T-helper 17 cell (primary cell): Measurements from ENCODE around the gene SURF1. TPM values are rescaled to one million over a fixed set of nuclear protein-coding genes. Genes with fewer than 3 reads are reported as not detected.
"Not testable (repeated sequence)": the region's sequence is repeated elsewhere in the genome, so short reads cannot be mapped to it uniquely, and the experiment has no call there.

Experiments
- ATAC-seq: fragments of 150-1000 bp; cut with Tn5 transposase; 2 replicates; pipeline ENCODE4 v1.10.0; 2021; ENCODE audit warnings: mild to moderate bottlenecking, moderate library complexity
- DNase-seq, 3 donors: peaks; one replicate each; pipeline versions ENCODE4 v3.0.0 to v3.0.0-alpha.2; 2020 to 2021
- H3K9me3 ChIP-seq: one replicate; pipeline ENCODE4 v1.7.0; 2013; ENCODE audit warnings: low read length, mild to moderate bottlenecking; ENCODE audit not compliant: control insufficient read depth, poor library complexity, severe bottlenecking
- H3K27ac Mint-ChIP-seq: one replicate; pipeline ENCODE4 v1.8.0; 2022; ENCODE audit warnings: mild to moderate bottlenecking, moderate library complexity, mixed read lengths
- H3K27me3 Mint-ChIP-seq: one replicate; pipeline ENCODE4 v1.8.0; 2022; ENCODE audit warnings: mixed read lengths
- H3K36me3 Mint-ChIP-seq: one replicate; pipeline ENCODE4 v1.8.0; 2022; ENCODE audit warnings: low read depth, mixed read lengths
- H3K4me1 Mint-ChIP-seq: one replicate; pipeline ENCODE4 v1.8.0; 2022; ENCODE audit warnings: mild to moderate bottlenecking, mixed read lengths
- H3K4me3 Mint-ChIP-seq: one replicate; pipeline ENCODE4 v1.8.0; 2022; ENCODE audit warnings: mild to moderate bottlenecking, moderate library complexity, mixed read lengths
- total RNA-seq, 4 donors: library from RNA in 2 of 4; stranded (reverse) in 2 of 4; gene quantifications; one replicate each; pipeline ENCODE4 v1.2.3 and lab custom pipeline; 2022 to 2026

Gene SURF1
- total RNA-seq, 2 donors from 2014 or later: 34.9 to 46.9 TPM

- ATAC-seq (peak; percentile 16), DNase-seq (no peak)
- peaks cover 2% of the 10 kb centered on the region for H3K36me3 Mint-ChIP-seq
- no peaks in the 10 kb centered on the region for H3K27me3 Mint-ChIP-seq
- peak overlapping the region; percentile 79 for H3K27ac Mint-ChIP-seq
- no peaks in the 10 kb centered on the region for H3K9me3 ChIP-seq
- H3K4me1 Mint-ChIP-seq: peaks cover 25% of the 10 kb centered on the region
- H3K4me3 Mint-ChIP-seq: no peak overlapping the region
These were observed 14.8 kb downstream of the SURF1 start for GRCh38 chr9:133341369-133342068.

- DNase-seq: no peak
- H3K36me3 Mint-ChIP-seq: peaks cover 2% of the 10 kb centered on the region
- H3K4me3 Mint-ChIP-seq: no peak overlapping the region
- no peaks in the 10 kb centered on the region for H3K9me3 ChIP-seq
- H3K27ac Mint-ChIP-seq: peak overlapping the region; percentile 79
- H3K4me1 Mint-ChIP-seq: peaks cover 24% of the 10 kb centered on the region
- H3K27me3 Mint-ChIP-seq: no peaks in the 10 kb centered on the region
- no peak for ATAC-seq
These were observed 15.4 kb downstream of the SURF1 start for GRCh38 chr9:133340916-133341315.

GRCh38 chr9:133340256-133340655 is 16.0 kb downstream of the SURF1 start:
- Mint-ChIP-seq H3K27me3 (no peaks in the 10 kb centered on the region), H3K27ac (peak overlapping the region; percentile 79), H3K36me3 (peaks cover 2% of the 10 kb centered on the region), H3K4me3 (no peak overlapping the region), H3K4me1 (peaks cover 28% of the 10 kb centered on the region)
- H3K9me3 ChIP-seq: no peaks in the 10 kb centered on the region
- ATAC-seq (no peak), DNase-seq (no peak)

- Mint-ChIP-seq H3K36me3 (peaks cover 2% of the 10 kb centered on the region), H3K4me1 (peaks cover 28% of the 10 kb centered on the region), H3K27me3 (no peaks in the 10 kb centered on the region), H3K27ac (peak overlapping the region; percentile 16), H3K4me3 (no peak overlapping the region)
- ATAC-seq (no peak), DNase-seq (no peak)
- no peaks in the 10 kb centered on the region for H3K9me3 ChIP-seq
These were observed 16.6 kb downstream of the SURF1 start for GRCh38 chr9:133339641-133340040.

GRCh38 chr9:133335924-133336811 is 20.1 kb downstream of the SURF1 start, which contains the start of gene SURF6:
Gene SURF6 (minus strand): TSS chr9:133336188. CDS start chr9:133336132, 56 bp downstream.
- no peaks in the 10 kb centered on the region for H3K9me3 ChIP-seq
- peak; percentile 93 for ATAC-seq
- Mint-ChIP-seq H3K36me3 (peaks cover 2% of the 10 kb centered on the region), H3K27ac (peak within 1 kb of the TSS; percentile 85), H3K4me1 (peaks cover 27% of the 10 kb centered on the region), H3K27me3 (no peaks in the 10 kb centered on the region), H3K4me3 (peak within 1 kb of the TSS; percentile 96)
- DNase-seq: peak; percentile 90 to 92 (median 90)

- not testable (repeated sequence) for H3K36me3 Mint-ChIP-seq, H3K27ac Mint-ChIP-seq, DNase-seq, H3K9me3 ChIP-seq, H3K27me3 Mint-ChIP-seq, ATAC-seq
- Mint-ChIP-seq H3K4me3 (peak overlapping the region; percentile 96), H3K4me1 (peaks cover 23% of the 10 kb centered on the region)
These were observed 21.4 kb downstream of the SURF1 start for GRCh38 chr9:133334888-133335287.

GRCh38 chr9:133334161-133334560 is 22.1 kb downstream of the SURF1 start:
- DNase-seq (no peak), ATAC-seq (no peak)
- no peaks in the 10 kb centered on the region for H3K9me3 ChIP-seq
- Mint-ChIP-seq H3K27me3 (no peaks in the 10 kb centered on the region), H3K4me1 (peaks cover 20% of the 10 kb centered on the region), H3K4me3 (peak overlapping the region; percentile 47), H3K36me3 (peaks cover 2% of the 10 kb centered on the region), H3K27ac (no peak overlapping the region)

GRCh38 chr9:133333566-133333965 is 22.7 kb downstream of the SURF1 start:
- H3K4me1 Mint-ChIP-seq: peaks cover 24% of the 10 kb centered on the region
- H3K9me3 ChIP-seq: no peaks in the 10 kb centered on the region
- no peaks in the 10 kb centered on the region for H3K27me3 Mint-ChIP-seq
- no peak for DNase-seq
- H3K27ac Mint-ChIP-seq: no peak overlapping the region
- ATAC-seq: no peak
- no peak overlapping the region for H3K4me3 Mint-ChIP-seq
- H3K36me3 Mint-ChIP-seq: peaks cover 2% of the 10 kb centered on the region

GRCh38 chr9:133333011-133333410 is 23.3 kb downstream of the SURF1 start:
- ATAC-seq: no peak
- Mint-ChIP-seq H3K4me1 (peaks cover 24% of the 10 kb centered on the region), H3K36me3 (peaks cover 2% of the 10 kb centered on the region), H3K4me3 (no peak overlapping the region), H3K27ac (no peak overlapping the region), H3K27me3 (no peaks in the 10 kb centered on the region)
- H3K9me3 ChIP-seq: no peaks in the 10 kb centered on the region
- no peak for DNase-seq

- ATAC-seq (no peak), DNase-seq (no peak)
- Mint-ChIP-seq H3K27me3 (no peaks in the 10 kb centered on the region), H3K27ac (no peak overlapping the region), H3K4me1 (peaks cover 24% of the 10 kb centered on the region), H3K36me3 (peaks cover 2% of the 10 kb centered on the region), H3K4me3 (no peak overlapping the region)
- H3K9me3 ChIP-seq: no peaks in the 10 kb centered on the region
These were observed 23.9 kb downstream of the SURF1 start for GRCh38 chr9:133332381-133332730.

GRCh38 chr9:133331641-133332380 is 24.5 kb downstream of the SURF1 start:
- H3K4me1 Mint-ChIP-seq: peaks cover 24% of the 10 kb centered on the region
- DNase-seq: no peak

GRCh38 chr9:133331221-133331620 is 25.1 kb downstream of the SURF1 start:
- DNase-seq (no peak), ATAC-seq (no peak)

More at GRCh38 chr9:133331641-133332380, 24.5 kb downstream of the SURF1 start:
- H3K9me3 ChIP-seq: no peaks in the 10 kb centered on the region
- H3K27ac Mint-ChIP-seq: no peak overlapping the region
- H3K4me3 Mint-ChIP-seq: no peak overlapping the region
- no peak for ATAC-seq
- H3K27me3 Mint-ChIP-seq: no peaks in the 10 kb centered on the region
- peaks cover 2% of the 10 kb centered on the region for H3K36me3 Mint-ChIP-seq

More at GRCh38 chr9:133331221-133331620, 25.1 kb downstream of the SURF1 start:
- peaks cover 2% of the 10 kb centered on the region for H3K36me3 Mint-ChIP-seq
- no peaks in the 10 kb centered on the region for H3K27me3 Mint-ChIP-seq
- peaks cover 22% of the 10 kb centered on the region for H3K4me1 Mint-ChIP-seq
- no peak overlapping the region for H3K4me3 Mint-ChIP-seq
- no peaks in the 10 kb centered on the region for H3K9me3 ChIP-seq
- no peak overlapping the region for H3K27ac Mint-ChIP-seq
